ENCODE results near the gene ATP8B4. TPM values are rescaled to one million over a fixed set of nuclear protein-coding genes. Genes with fewer than 3 reads are reported as not detected.

Gene ATP8B4
- total and polyA plus RNA-seq, 2 of the 8 experiments (the other 6 are each of a cell fraction or from before 2014, with no cell fraction given) = 0.17 to 0.24 TPM

DNA sequence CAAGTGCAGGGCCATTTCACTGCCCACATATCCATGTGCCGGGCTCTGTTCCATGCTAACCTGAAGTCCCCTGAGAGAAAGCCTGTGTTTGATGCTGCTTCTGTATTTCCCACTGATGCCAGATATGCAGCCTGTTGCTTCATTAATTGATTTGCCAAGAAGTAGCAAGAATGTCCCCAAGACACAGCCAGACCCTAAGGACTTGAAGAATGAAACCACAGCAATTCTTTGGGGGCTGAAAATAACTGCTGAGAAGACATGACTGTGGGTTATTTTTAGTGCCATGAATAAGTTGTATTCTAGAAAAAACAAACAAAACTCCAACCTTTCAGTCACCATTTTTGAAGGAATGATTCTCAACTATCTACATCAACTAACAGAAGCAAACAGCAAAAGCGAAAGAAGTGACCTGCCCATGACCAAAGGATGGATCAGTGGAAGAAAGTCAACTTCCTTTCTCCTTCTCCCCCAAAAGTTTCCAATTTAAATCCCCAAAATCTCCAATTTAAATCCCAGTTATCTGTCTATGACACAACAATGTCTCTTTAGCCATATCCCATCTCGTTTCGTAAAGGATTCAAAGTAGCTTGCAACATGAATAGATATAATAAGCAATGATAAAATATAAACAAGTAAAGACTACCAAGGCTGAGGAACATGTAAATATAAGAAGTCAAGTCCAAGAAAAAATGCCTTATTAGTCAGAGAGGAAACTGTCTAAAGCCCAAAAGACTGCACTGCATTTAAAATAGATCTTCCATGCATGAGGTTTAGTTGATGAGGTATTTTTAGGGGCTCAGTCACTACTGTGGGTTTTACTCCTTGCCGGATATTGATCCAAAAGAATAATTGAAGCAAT is 271.4 kb downstream of the ATP8B4 start (continued):
- TF ChIP-seq KDM1A (IDR thresholded peaks at IDR 0.05; ENCODE audit: borderline replicate concordance, low read length) = no peak
